Measurements from ENCODE around the gene RBMS3.
"Not testable (repeated sequence)": the region's sequence is repeated elsewhere in the genome, so short reads cannot be mapped to it uniquely, and the experiment has no call there.

GRCh38 chr3:29326540-29326939, 45.7 kb downstream of the RBMS3 start:
- TF ChIP-seq CTCF, POLR2A (IDR thresholded peaks at IDR 0.05): not testable (repeated sequence)
